T-cell (primary cell): ENCODE results near the gene DHRSX. TPM values are rescaled to one million over a fixed set of nuclear protein-coding genes. Genes with fewer than 3 reads are reported as not detected.
"Not testable (repeated sequence)": the region's sequence is repeated elsewhere in the genome, so short reads cannot be mapped to it uniquely, and the experiment has no call there.

ENCODE experiments used
- ATAC-seq, 4 experiments: fragments of 200-7000 bp in 3 of 4; fragments of 150-1000 bp in 1 of 4; cut with Tn5 transposase; replicated peaks in 1 of 4; 1 replicate in 3 of 4; 2 replicates in 1 of 4; pipeline ENCODE4 v1.10.0; 2021; ENCODE audit warnings: moderate library complexity in 3 of 4, mild to moderate bottlenecking in 2 of 4, moderate number of reproducible peaks in 1 of 4
- CTCF ChIA-PET, 2 donors: fragments of 300-600 bp; sonication (Branson Sonifier 250); formaldehyde crosslinking; loops; one replicate each; lab custom pipeline; 2022; ENCODE audit warnings: antibody characterized with exemption in 2 of 2; lab: Charles Lee
- POLR2A ChIA-PET, 2 donors: fragments of 300-600 bp; sonication (Branson Sonifier 250); formaldehyde crosslinking; loops; one replicate each; lab custom pipeline; 2022; ENCODE audit warnings: antibody characterized with exemption in 2 of 2; lab: Charles Lee
- DNase-seq, 35 experiments: peaks; one replicate each; pipeline versions ENCODE4 v3.0.0 to v3.0.0-alpha.2; 2013 to 2023
- H3K27ac ChIP-seq: one replicate; pipeline ENCODE4 v1.5.1; 2013; ENCODE audit warnings: low read length
- H3K27me3 ChIP-seq, 2 experiments: replicated peaks in 1 of 2; 1 replicate in 1 of 2; 2 replicates in 1 of 2; pipeline versions ENCODE4 v1.6.1 to v1.7.0; 2013; ENCODE audit warnings: low read length in 1 of 2, mixed read lengths in 1 of 2; ENCODE audit not compliant: control insufficient read depth in 2 of 2, insufficient read depth in 2 of 2; ENCODE audit errors: extremely low read depth in 1 of 2
- H3K36me3 ChIP-seq, 2 donors: 1 replicate in 1 of 2; 2 replicates in 1 of 2; pipeline versions ENCODE4 v1.6.1 to v1.7.0; 2013; ENCODE audit warnings: low read length in 1 of 2; ENCODE audit not compliant: control insufficient read depth in 2 of 2, insufficient read depth in 1 of 2; ENCODE audit errors: extremely low read depth in 1 of 2
- H3K4me1 ChIP-seq, 2 experiments: 1 replicate in 1 of 2; 2 replicates in 1 of 2; pipeline versions ENCODE4 v1.6.1 to v1.7.0; 2013; ENCODE audit warnings: low read length in 2 of 2, mixed read lengths in 1 of 2; ENCODE audit not compliant: insufficient read depth in 2 of 2, control insufficient read depth in 1 of 2; ENCODE audit errors: extremely low read depth in 1 of 2
- H3K4me3 ChIP-seq, 2 donors: 1 replicate in 1 of 2; 2 replicates in 1 of 2; pipeline versions ENCODE4 v1.5.1 to v1.7.0; 2013; ENCODE audit warnings: mild to moderate bottlenecking in 2 of 2, low read length in 1 of 2, moderate library complexity in 1 of 2; ENCODE audit not compliant: control insufficient read depth in 1 of 2; ENCODE audit errors: extremely low read depth in 1 of 2
- H3K9me3 ChIP-seq: 2 replicates; pipeline ENCODE4 v1.7.0; 2013
- H3K27ac Mint-ChIP-seq, 2 donors: one replicate each; pipeline ENCODE4 v1.8.0; 2020 to 2021; ENCODE audit warnings: mild to moderate bottlenecking in 2 of 2, mixed read lengths in 2 of 2
- H3K27me3 Mint-ChIP-seq, 2 donors: one replicate each; pipeline ENCODE4 v1.8.0; 2021 to 2022; ENCODE audit warnings: mixed read lengths in 2 of 2
- H3K36me3 Mint-ChIP-seq: one replicate; pipeline ENCODE4 v1.8.0; 2021; ENCODE audit warnings: mixed read lengths
- H3K4me1 Mint-ChIP-seq, 3 donors: one replicate each; pipeline ENCODE4 v1.8.0; 2020 to 2022; ENCODE audit warnings: mixed read lengths in 3 of 3, mild to moderate bottlenecking in 1 of 3
- H3K4me3 Mint-ChIP-seq, 3 donors: one replicate each; pipeline ENCODE4 v1.8.0; 2020 to 2022; ENCODE audit warnings: mild to moderate bottlenecking in 3 of 3, mixed read lengths in 3 of 3, moderate library complexity in 3 of 3
- H3K9me3 Mint-ChIP-seq, 3 donors: one replicate each; pipeline ENCODE4 v1.8.0; 2020 to 2022; ENCODE audit warnings: mixed read lengths in 3 of 3
- WGBS: methylation state at CpG from one replicate; pipeline ENCODE4 v1.1.5; 2013; ENCODE audit warnings: missing lambda C conversion rate; ENCODE audit not compliant: insufficient coverage; 5-methylcytosine and 5-hydroxymethylcytosine counted together
- total RNA-seq, 35 experiments: library from RNA in 6 of 35; stranded (reverse) in 6 of 35; fragments of 120-200 nt in 1 of 35; gene quantifications; one replicate each; pipeline versions ENCODE4 v1.2.1 to v1.2.4 and lab custom pipeline; 2013 to 2026

DHRSX gene
- total RNA-seq, 5 donors from 2014 or later (not counting 1 experiment from before 2014, with no cell fraction given), result 13.2 to 20.0 (median 15.9) TPM

DNA sequence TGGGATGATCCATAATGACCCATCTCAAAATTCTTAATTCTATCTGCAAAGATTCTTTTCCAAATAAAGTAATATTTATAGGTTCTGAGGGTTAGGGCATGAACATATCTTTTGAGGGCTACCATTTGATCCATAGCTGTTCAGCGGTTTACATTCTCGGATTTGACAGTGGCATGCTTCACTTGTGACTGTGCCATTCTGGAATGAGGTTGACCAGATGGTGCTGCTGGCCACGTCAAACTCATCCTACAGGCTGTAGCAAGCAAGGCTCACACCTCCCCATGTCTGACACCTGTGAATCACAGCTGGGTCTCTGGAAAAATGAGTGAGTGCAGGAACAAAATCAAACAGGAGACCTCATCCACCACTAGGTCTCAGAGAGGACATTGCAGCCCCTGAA is 280.5 kb downstream of the DHRSX start:
- Mint-ChIP-seq H3K9me3 (peaks cover 25 to 65% (median 29%) of the 10 kb centered on the region in 3 donors), H3K27me3 (no peaks in the 10 kb centered on the region), H3K4me1 (peaks cover 0 to 1% (median 0%) of the 10 kb centered on the region in 3 donors), H3K27ac (no peak overlapping the region), H3K4me3 (no peak overlapping the region), H3K36me3 (peaks cover 69% of the 10 kb centered on the region)
- Histone ChIP-seq H3K27me3 (no peaks in the 10 kb centered on the region), H3K4me3 (no peak overlapping the region), H3K4me1 (no peaks in the 10 kb centered on the region), H3K9me3 (peaks cover 2% of the 10 kb centered on the region), H3K36me3 (no peaks in the 10 kb centered on the region), H3K27ac (no peak overlapping the region)
- POLR2A ChIA-PET, result no interaction called here
- ATAC-seq, result no peak
- CTCF ChIA-PET, result no interaction called here
- no peak for DNase-seq
- WGBS, result 100% methylated on average over 2 of the region's 3 CpGs

DNA sequence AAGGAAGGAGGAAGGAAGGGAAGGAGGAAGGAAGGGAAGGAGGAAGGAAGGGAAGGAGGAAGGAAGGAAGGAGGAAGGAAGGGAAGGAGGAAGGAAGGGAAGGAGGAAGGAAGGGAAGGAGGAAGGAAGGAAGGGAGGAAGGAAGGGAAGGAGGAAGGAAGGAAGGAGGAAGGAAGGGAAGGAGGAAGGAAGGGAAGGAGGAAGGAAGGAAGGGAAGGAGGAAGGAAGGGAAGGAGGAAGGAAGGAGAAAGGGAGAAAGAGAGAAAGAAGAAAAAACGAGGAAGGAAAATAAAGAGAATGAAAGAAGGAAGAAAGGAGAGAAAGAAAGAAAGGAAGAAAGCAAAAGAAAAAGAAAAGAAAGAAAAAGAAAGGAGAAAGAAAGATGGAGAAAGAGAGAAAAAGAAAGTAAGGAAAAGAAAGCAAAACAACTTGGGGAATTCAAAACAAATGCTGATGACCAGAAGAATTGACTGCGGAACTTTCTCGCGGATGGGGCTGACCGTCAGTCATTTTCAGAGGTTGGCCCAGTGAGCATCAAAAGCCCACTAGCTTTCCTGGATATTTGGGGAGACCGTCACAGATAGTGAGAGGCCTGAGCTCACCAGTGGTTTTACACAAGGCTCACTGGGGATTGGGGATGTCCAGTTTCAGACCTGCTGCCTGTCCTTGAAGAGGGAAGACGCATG is 286.5 kb downstream of the DHRSX start:
- H3K9me3 ChIP-seq, DNase-seq, ATAC-seq, CTCF ChIA-PET, H3K27me3 ChIP-seq, H3K36me3 ChIP-seq, H3K4me1 ChIP-seq, H3K27me3 Mint-ChIP-seq, H3K4me3 Mint-ChIP-seq, H3K27ac Mint-ChIP-seq, H3K4me1 Mint-ChIP-seq, H3K4me3 ChIP-seq, H3K27ac ChIP-seq, POLR2A ChIA-PET: not testable (repeated sequence)
- 97% methylated on average over 6 of the region's 7 CpGs for WGBS
- Mint-ChIP-seq H3K9me3 (peaks cover 10 to 27% (median 17%) of the 10 kb centered on the region in 3 donors), H3K36me3 (peaks cover 23% of the 10 kb centered on the region)

DNA sequence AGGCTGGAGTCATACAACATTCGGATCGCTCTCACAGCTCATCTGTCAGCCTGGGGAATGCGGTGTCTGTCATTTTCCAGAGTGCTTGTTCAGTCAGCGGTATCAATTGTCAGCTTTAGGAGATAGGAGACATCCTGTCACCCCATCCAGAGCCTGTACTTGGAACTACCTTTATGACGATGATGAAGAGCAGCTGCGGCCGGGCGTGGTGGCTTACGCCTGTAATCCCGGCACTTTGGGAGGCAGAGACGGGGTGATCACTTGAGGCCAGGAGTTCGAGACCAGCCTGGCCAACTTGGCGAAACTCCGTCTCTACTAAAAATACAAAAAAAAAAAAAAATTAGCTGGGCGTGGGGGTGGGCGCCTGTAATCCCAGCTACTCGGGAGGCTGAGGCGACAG is 289.1 kb downstream of the DHRSX start:
- H3K27me3 Mint-ChIP-seq, H3K27ac Mint-ChIP-seq, H3K27me3 ChIP-seq, H3K4me3 ChIP-seq, CTCF ChIA-PET, H3K27ac ChIP-seq, ATAC-seq, H3K4me3 Mint-ChIP-seq, H3K9me3 ChIP-seq, H3K36me3 ChIP-seq, H3K4me1 Mint-ChIP-seq, POLR2A ChIA-PET, H3K4me1 ChIP-seq, DNase-seq: not testable (repeated sequence)
- 98% methylated on average over 13 of the region's 18 CpGs for WGBS
- peaks cover 6 to 16% (median 14%) of the 10 kb centered on the region in 3 donors for H3K9me3 Mint-ChIP-seq
- peaks cover 17% of the 10 kb centered on the region for H3K36me3 Mint-ChIP-seq

DNA sequence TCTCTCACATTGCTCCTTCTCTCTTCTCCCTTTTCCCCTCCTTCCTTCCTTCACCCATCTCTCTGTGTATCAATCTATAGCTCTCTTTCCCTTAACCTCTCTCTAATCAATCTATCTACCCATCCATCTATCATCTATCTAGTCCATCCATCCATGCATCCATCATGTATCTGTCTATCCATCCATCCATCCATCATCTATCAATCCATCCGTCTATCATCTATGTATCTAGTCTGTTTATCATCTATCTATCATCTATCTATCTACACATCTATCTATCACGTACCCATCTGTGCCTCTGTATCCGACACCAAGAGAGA is 307.5 kb downstream of the DHRSX start:
- peaks cover 7 to 15% (median 8%) of the 10 kb centered on the region in 3 donors for H3K9me3 Mint-ChIP-seq
- H3K9me3 ChIP-seq, result no peaks in the 10 kb centered on the region
- H3K27me3 ChIP-seq, result no peaks in the 10 kb centered on the region
- ATAC-seq (no peak), DNase-seq (no peak)
- POLR2A ChIA-PET, result no interaction called here
- H3K4me1 Mint-ChIP-seq, result no peaks in the 10 kb centered on the region
- no peak overlapping the region for H3K4me3 ChIP-seq
- H3K27ac Mint-ChIP-seq, result no peak overlapping the region
- H3K4me3 Mint-ChIP-seq, result no peak overlapping the region
- peaks cover 5% of the 10 kb centered on the region for H3K36me3 Mint-ChIP-seq
- no peaks in the 10 kb centered on the region for H3K36me3 ChIP-seq
- H3K27ac ChIP-seq, result no peak overlapping the region
- no peaks in the 10 kb centered on the region for H3K27me3 Mint-ChIP-seq
- WGBS, result no CpG with 5 or more reads among the region's 3 CpGs
- H3K4me1 ChIP-seq, result no peaks in the 10 kb centered on the region
- CTCF ChIA-PET, result no interaction called here

DNA sequence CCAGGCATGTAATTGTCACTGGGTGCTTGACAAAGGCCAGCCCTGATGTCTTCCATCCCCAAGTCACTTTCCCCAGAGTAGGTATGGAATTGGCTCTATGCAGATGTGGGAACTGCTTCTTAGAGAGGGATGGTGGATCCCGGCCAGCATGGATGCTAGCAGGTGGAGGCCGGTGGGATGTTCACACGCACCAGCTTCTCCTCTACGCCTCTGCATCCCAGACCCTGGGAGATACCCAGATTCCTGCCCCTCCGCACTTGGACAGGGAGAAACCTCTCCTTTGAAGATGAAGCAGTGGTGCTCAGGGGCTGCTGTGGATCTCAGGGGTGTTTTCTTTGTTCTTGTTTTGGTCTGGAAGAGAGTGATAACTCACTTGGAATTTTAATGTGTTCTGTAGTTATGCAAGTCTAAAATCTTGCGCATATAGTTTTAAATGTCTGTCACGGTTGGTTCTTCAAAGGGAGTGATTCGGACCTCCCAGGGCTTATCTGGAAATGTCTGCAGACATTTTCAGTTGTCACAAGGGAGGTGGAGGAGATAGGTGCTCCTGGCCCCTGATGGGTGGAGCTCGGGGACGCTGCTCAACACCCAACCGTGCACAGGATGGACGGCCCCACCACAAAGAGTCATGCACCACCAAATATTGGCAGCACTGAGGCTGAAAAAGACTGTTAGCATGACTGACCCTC is 308.0 kb downstream of the DHRSX start:
- ATAC-seq (no peak), DNase-seq (no peak)
- Histone ChIP-seq H3K4me3 (no peak overlapping the region), H3K9me3 (peaks cover 2% of the 10 kb centered on the region), H3K27me3 (no peaks in the 10 kb centered on the region), H3K36me3 (no peaks in the 10 kb centered on the region), H3K4me1 (no peaks in the 10 kb centered on the region), H3K27ac (no peak overlapping the region)
- WGBS, result 76% methylated on average over 7 of the region's 12 CpGs
- no peak overlapping the region for H3K27ac Mint-ChIP-seq
- ChIA-PET POLR2A (no interaction called here), CTCF (no interaction called here)
- no peaks in the 10 kb centered on the region for H3K4me1 Mint-ChIP-seq
- no peaks in the 10 kb centered on the region for H3K27me3 Mint-ChIP-seq
- H3K9me3 Mint-ChIP-seq, result peaks cover 7 to 18% (median 12%) of the 10 kb centered on the region in 3 donors
- H3K4me3 Mint-ChIP-seq, result no peak overlapping the region
- peaks cover 5% of the 10 kb centered on the region for H3K36me3 Mint-ChIP-seq

DNA sequence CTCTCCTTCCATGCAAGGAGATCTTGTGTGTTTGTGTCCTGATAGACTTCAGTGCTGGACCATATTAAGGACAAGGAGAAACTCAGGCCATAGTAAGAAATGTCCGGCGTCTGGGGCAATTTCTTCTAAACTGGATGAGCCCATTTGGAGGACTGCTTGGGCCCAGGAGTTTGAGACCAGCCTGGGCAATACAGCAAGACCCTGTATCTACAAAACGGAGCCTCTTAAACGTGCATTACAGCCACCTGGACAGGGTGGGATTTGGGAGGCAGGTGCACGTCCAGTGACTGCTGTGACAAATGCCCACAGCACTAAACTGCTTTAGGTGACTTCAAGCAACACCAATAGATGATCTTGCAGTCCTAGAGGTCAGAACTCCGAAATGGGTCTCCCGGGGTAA is 311.9 kb downstream of the DHRSX start:
- Histone ChIP-seq H3K4me1 (no peaks in the 10 kb centered on the region), H3K9me3 (peaks cover 2% of the 10 kb centered on the region), H3K4me3 (no peak overlapping the region), H3K36me3 (no peaks in the 10 kb centered on the region), H3K27ac (no peak overlapping the region), H3K27me3 (no peaks in the 10 kb centered on the region)
- Mint-ChIP-seq H3K9me3 (peaks cover 7 to 15% (median 10%) of the 10 kb centered on the region in 3 donors), H3K4me1 (no peaks in the 10 kb centered on the region), H3K4me3 (no peak overlapping the region), H3K27me3 (no peaks in the 10 kb centered on the region), H3K36me3 (peaks cover 3% of the 10 kb centered on the region), H3K27ac (no peak overlapping the region)
- POLR2A ChIA-PET, result no interaction called here
- no peak for DNase-seq
- 69% methylated on average over 6 of the region's 7 CpGs for WGBS
- CTCF ChIA-PET, result no interaction called here
- no peak for ATAC-seq
